Spinal cord (tissue), 10 donors: Measurements from ENCODE around the gene SPAG4. TPM values are rescaled to one million over a fixed set of nuclear protein-coding genes. Genes with fewer than 3 reads are reported as not detected.
A peak's percentile ranks its signal among the peaks of the same experiment; 100 is the strongest.

ENCODE experiments used
- DNase-seq, 6 donors: peaks; one replicate each; pipeline versions ENCODE4 v3.0.0 to v3.0.0-alpha.2; 2013 to 2015; ENCODE audit warnings: low spot score in 6 of 6, low read depth in 4 of 6
- H3K27ac ChIP-seq: one replicate; pipeline ENCODE4 v1.5.1; 2013; ENCODE audit warnings: low read depth, low read length, control low read depth
- H3K27me3 ChIP-seq: one replicate; pipeline ENCODE4 v1.6.1; 2013; ENCODE audit warnings: low read length; ENCODE audit not compliant: control insufficient read depth, insufficient read depth
- H3K36me3 ChIP-seq: one replicate; pipeline ENCODE4 v1.6.1; 2013; ENCODE audit warnings: low read length; ENCODE audit not compliant: control insufficient read depth, insufficient read depth
- H3K4me1 ChIP-seq: one replicate; pipeline ENCODE4 v1.6.1; 2013; ENCODE audit warnings: low read length; ENCODE audit not compliant: control insufficient read depth, insufficient read depth
- H3K4me3 ChIP-seq: one replicate; pipeline ENCODE4 v1.5.1; 2013; ENCODE audit warnings: low read depth, low read length, control low read depth
- H3K9me3 ChIP-seq: one replicate; pipeline ENCODE4 v1.6.1; 2013; ENCODE audit warnings: low read length; ENCODE audit not compliant: control insufficient read depth, insufficient read depth
- WGBS: methylation state at CpG from one replicate; pipeline ENCODE4 v1.1.5; 2013; ENCODE audit warnings: missing lambda C conversion rate; ENCODE audit not compliant: insufficient coverage; 5-methylcytosine and 5-hydroxymethylcytosine counted together
- polyA plus RNA-seq, 2 donors: library from polyadenylated mRNA; unstranded; fragments of 120-200 nt; gene quantifications; one replicate each; pipeline ENCODE4 v1.2.1, GENCODE V29; 2013; ENCODE audit not compliant: insufficient read length in 2 of 2
- total RNA-seq, 2 donors: library from RNA; depleted of rRNA in 1 of 2; stranded (reverse); fragments of 120-200 nt in 1 of 2; fragments of >200 nt in 1 of 2; gene quantifications; one replicate each; pipeline versions ENCODE4 v1.2.3 to v1.2.4, GENCODE V29; 2013 to 2014
- donor health status: healthy.

Gene SPAG4
- total and polyA plus RNA-seq, 4 donors = 1.8 to 15.2 (median 6.0) TPM

GRCh38 chr20:35598476-35598875 lies 17.2 kb upstream of the SPAG4 start:
- H3K9me3 ChIP-seq = no peaks in the 10 kb centered on the region
- peaks cover 2% of the 10 kb centered on the region for H3K36me3 ChIP-seq
- WGBS = 65% methylated on average over 4 of the region's 7 CpGs
- H3K27me3 ChIP-seq = peaks cover 26% of the 10 kb centered on the region
- no peak for DNase-seq
- H3K4me3 ChIP-seq = no peak overlapping the region
- no peak overlapping the region for H3K27ac ChIP-seq
- H3K4me1 ChIP-seq = peaks cover 21% of the 10 kb centered on the region

- WGBS = 85% methylated on average over 22 of the region's 22 CpGs
- peaks cover 21% of the 10 kb centered on the region for H3K4me1 ChIP-seq
- no peak for DNase-seq
- H3K4me3 ChIP-seq = no peak overlapping the region
- peaks cover 2% of the 10 kb centered on the region for H3K36me3 ChIP-seq
- H3K27me3 ChIP-seq = peaks cover 26% of the 10 kb centered on the region
- no peaks in the 10 kb centered on the region for H3K9me3 ChIP-seq
- no peak overlapping the region for H3K27ac ChIP-seq
Measured at GRCh38 chr20:35598899-35599775, 16.5 kb upstream of the SPAG4 start.

DNA sequence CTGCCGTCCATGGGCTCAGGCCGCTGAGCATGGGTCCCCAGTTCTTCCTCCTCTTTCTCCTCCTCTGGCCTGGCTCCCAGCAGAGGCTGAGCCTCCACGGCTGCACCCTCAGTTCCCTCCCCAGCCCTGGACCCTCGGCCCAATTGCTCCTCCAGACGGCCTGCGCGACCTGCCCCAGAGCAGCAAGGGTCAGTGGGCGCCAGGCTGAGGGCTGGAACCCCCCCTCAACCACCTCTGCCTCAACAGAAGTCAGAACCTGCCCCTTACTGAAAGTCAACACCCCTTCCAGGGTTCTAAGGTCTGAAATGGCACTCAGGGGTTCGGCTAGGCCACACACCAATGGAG lies 15.9 kb upstream of the SPAG4 start:
- WGBS = 87% methylated on average over 9 of the region's 9 CpGs
- peaks cover 26% of the 10 kb centered on the region for H3K27me3 ChIP-seq

DNA sequence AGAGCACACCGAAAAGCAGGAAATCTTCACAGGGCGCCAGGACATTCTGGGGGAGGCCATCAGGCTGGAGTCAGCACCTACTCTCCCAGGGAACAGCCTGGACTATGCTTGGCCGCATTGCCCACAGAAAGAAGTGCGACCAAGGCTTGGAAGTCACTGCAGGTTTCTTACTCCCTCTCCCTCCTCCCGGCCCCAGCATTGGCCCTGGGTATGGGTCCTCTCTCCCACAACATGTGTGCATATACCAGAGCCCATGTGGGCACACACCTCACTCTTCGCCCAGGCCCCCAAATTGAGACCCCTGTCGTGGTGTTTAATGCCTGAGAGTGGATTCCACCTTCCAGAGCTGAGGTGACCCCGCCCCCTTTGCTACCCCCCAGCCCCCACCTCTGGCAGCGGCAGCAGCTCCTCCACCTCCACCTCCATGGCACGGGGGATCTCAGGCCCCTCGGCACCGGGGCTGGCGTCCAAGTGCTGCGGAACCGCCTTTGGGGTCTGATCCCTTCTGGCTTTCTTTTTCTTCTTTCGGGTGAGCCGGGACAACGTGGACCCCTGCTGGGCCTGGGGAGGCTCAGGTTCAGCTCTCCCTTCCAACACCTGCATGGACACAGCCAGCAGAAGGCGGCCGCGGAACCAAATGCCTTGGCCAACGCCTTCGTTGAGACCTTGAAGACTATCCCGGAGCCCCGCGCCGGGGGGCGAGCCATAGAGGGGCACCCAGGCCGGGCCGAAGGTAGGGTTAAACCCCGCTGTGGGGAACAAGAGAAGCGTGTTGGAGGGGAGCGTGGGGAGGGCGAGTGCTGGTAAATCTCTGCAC lies 15.2 kb upstream of the SPAG4 start:
- no peaks in the 10 kb centered on the region for H3K9me3 ChIP-seq
- H3K4me1 ChIP-seq = peaks cover 21% of the 10 kb centered on the region
- H3K36me3 ChIP-seq = peaks cover 2% of the 10 kb centered on the region
- H3K4me3 ChIP-seq = peak overlapping the region; percentile 24
- 28% methylated on average over 23 of the region's 34 CpGs for WGBS
- DNase-seq = peak in 1 of 6 donors; percentile 18
- H3K27ac ChIP-seq = no peak overlapping the region
- peaks cover 26% of the 10 kb centered on the region for H3K27me3 ChIP-seq

More for the DNA sequence above, 15.9 kb upstream of the SPAG4 start:
- H3K9me3 ChIP-seq = no peaks in the 10 kb centered on the region
- H3K4me1 ChIP-seq = peaks cover 21% of the 10 kb centered on the region
- no peak overlapping the region for H3K4me3 ChIP-seq
- no peak overlapping the region for H3K27ac ChIP-seq
- no peak for DNase-seq
- H3K36me3 ChIP-seq = peaks cover 2% of the 10 kb centered on the region

DNA sequence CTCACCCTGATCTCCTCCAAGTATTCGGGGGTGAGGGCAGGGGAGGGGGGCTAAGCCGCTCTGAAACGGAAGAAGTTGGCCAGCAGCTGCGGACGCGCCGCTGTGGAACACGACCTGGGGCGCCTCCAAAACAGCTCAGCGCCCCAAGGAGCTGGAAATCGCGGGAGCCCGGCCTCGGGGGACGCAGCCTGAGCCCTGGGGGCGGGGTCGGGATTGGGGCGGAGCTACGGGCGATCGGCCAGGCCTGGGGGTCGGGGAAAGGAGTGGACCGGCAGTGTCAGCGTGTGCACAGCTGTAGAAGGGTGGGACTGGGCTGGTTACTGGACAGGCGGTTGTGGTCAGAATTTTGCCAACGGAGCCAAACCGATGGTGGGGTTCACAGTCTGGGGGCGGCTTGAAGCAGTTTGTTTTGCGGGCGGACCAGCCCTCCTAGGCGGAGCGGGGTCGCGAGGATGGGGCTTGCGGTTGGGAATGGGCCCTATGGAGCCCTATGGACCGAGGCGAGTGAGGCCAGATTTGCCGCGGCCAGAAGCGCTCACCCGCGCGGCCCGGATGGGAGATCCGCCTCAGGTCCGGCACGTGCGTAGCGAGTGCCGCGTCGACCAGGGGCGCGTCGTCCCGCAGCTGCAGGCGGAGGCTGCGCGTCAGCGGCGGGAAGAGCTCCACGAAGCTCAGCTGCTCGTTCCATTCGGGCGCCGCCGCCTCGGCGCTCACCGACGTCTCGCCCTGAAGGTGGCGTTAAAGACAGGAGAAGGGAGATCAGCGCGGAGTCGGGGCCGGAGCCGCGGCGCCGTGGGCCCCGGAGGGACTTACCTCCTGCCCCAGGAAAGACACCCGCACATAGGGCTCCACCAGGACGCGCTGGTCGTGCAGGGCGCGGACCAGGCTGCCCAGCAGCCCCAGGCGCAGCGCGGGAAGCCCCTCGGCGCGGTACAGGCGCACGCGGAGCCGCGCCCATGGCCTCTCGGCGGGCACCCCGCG lies 14.3 kb upstream of the SPAG4 start:
- H3K4me1 ChIP-seq = peaks cover 21% of the 10 kb centered on the region
- no peak overlapping the region for H3K27ac ChIP-seq
- peaks cover 26% of the 10 kb centered on the region for H3K27me3 ChIP-seq
- under 1% methylated on average over 102 of the region's 103 CpGs for WGBS
- no peaks in the 10 kb centered on the region for H3K9me3 ChIP-seq
- peak overlapping the region; percentile 24 for H3K4me3 ChIP-seq
- peak in 3 of 6 donors; percentile 54 to 91 (median 90) for DNase-seq
- peaks cover 2% of the 10 kb centered on the region for H3K36me3 ChIP-seq

GRCh38 chr20:35601990-35602389 lies 13.6 kb upstream of the SPAG4 start:
- peaks cover 2% of the 10 kb centered on the region for H3K36me3 ChIP-seq
- H3K4me1 ChIP-seq = peaks cover 21% of the 10 kb centered on the region
- no peaks in the 10 kb centered on the region for H3K9me3 ChIP-seq
- 31% methylated on average over 22 of the region's 30 CpGs for WGBS
- H3K27me3 ChIP-seq = peaks cover 26% of the 10 kb centered on the region
- no peak overlapping the region for H3K27ac ChIP-seq
- peak overlapping the region; percentile 24 for H3K4me3 ChIP-seq
- no peak for DNase-seq

DNA sequence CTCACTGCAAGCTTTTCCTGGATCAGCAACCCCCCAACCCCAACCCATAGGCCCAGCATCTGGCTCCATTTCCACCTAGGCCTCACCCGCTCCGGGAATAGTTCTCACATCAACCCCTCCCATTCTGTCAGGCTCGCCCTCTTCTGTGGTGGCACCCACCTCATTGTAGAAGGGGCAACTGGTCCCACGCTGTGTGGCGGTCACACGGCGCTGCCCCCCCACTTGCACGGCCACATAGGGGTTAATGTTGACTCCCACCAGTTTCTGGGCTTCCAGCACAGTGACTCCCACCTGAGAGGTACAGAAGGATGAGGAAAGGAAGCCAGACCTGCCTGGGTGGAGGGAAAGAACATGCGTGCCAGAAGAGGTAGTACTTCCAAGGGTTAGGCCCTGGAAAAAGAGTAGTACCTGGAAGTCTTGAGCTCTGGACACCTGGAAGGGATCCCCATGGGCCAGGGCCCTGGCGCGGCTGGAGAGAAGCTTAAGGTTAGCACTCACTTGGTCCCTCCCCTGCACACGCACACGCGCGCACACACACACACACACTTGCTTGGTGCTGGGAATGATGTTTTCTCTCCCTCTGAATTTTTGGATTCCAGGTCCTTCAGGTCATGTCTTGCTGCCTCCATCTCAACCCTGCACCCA lies 12.7 kb upstream of the SPAG4 start:
- H3K27ac ChIP-seq = no peak overlapping the region
- WGBS = 97% methylated on average over 12 of the region's 15 CpGs
- peaks cover 21% of the 10 kb centered on the region for H3K4me1 ChIP-seq
- no peak for DNase-seq
- H3K4me3 ChIP-seq = no peak overlapping the region
- H3K27me3 ChIP-seq = peaks cover 26% of the 10 kb centered on the region
- no peaks in the 10 kb centered on the region for H3K9me3 ChIP-seq
- H3K36me3 ChIP-seq = peaks cover 2% of the 10 kb centered on the region

DNA sequence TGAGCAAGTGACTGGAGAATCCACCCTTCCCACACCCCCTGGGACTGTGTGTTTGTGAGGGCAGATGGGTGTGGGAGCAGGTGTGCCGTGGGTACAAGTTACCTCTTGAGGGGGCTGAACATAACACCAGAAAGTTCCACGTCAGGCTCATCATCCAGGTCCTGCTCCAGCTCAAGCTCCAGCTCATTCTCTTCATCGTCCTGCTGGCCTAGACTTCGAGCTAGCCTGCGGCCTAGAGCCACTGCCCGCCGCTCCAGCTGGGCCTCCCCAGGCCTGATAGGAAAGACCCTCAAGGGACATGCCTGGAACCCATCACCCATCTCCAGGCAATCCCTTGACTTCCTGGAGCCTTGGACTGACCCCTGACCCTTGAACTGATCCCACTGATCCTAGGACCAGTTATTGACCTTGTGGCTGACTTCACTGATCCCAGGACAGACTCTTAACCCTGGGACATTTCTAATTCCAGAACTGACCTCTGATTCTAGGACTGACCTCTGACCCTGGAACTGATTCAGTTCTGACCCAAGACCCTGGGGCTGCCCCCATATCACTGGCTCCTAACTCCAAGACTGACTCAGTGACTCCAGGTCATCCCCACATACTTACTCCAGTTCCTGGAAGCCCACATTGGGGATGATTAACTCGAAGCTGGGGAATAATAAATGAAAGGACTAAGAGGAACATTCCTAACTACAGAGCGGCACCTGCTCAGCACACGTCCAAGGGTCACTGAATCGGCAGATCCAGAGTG lies 11.8 kb upstream of the SPAG4 start:
- Histone ChIP-seq H3K4me3 (no peak overlapping the region), H3K27ac (no peak overlapping the region), H3K4me1 (peaks cover 21% of the 10 kb centered on the region), H3K36me3 (peaks cover 2% of the 10 kb centered on the region), H3K9me3 (no peaks in the 10 kb centered on the region), H3K27me3 (peaks cover 26% of the 10 kb centered on the region)
- DNase-seq = no peak
- WGBS = 92% methylated on average over 9 of the region's 11 CpGs
